Activated T-cell treated with anti-CD3 and anti-CD28 coated beads for 24 hours (primary cell): ENCODE data around the gene HEPN1.
A peak's percentile ranks its signal among the peaks of the same experiment; 100 is the strongest.

Experiments used
- DNase-seq: peaks from one replicate; pipeline ENCODE4 v3.0.0-alpha.2; 2020; ENCODE audit warnings: low read depth

Gene HEPN1

DNA sequence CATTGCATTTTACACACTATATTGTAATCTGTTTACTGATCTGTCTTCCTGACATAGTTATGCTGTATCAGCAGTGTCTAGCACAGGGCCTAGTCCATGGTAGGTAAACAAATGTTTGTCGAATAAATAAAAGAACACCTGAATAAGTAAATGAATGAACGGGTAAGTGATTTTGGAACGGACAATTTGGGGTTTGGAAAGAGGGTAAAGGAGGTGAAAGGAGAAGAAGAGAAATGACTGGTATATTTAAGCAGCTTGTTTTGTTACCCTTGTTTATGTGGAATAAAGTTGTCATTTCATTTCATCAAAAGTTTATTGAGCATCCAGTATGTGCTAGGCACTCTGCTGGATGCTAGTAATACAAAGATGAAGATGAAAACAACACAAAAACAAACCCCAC, at the start of gene HEPN1:
Gene HEPN1, plus strand, starts transcription at position 301 of the 400 bp plus-strand sequence.
- DNase-seq, result no peak

DNA sequence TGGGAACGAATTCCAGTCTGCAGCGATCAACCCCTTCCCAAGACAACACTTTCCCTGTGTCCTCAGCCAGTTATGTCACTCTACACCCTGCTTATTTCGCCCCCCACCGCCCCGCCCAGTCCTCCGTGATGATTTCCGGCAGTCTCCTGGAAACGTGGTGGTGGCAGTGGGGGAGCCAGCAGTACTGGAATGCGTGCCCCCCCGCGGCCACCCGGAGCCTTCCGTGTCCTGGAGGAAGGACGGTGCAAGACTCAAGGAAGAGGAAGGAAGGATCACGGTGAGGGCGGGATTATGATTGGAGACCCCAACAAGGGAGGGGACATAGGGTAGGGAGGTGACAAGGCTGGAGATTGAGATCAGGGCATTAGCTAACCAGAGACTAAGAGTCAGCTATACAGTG, 49.7 kb upstream of the HEPN1 start:
- DNase-seq, result no peak

DNA sequence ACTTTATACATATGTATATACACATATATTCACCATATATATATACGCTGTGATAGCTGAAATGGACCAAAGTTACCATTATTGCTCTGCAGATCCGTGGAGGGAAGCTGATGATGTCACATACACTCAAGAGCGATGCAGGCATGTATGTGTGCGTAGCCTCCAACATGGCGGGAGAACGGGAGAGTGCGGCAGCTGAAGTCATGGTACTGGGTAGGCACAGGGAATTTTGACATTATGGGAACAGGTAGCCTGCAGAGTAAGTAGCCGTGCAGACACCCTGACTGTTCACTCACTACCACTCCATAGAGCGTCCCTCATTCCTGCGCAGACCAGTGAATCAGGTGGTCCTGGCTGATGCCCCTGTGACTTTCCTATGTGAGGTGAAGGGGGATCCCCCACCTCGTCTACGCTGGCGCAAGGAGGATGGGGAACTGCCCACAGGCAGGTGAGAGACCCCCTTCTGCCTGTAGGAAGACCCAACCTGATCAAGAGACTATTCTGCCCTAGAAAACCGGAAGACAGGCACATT, 49.1 kb upstream of the HEPN1 start:
- no peak for DNase-seq

DNA sequence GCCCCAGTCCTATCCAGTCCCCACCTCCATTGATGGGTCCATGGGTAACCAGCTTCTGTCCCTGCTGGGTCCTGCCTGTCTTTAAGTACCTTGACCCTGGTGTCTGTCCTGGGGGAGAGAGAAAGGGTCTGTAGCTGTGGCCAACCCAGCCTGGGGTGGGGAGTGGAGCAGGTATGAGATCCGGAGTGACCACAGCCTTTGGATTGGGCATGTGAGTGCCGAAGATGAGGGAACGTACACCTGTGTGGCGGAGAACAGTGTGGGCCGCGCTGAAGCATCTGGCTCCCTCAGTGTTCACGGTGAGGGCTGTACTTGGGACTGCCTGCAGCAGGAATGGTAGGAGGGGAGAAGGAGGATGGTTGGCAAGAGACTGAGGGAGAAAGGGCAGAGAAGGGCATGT, 48.6 kb upstream of the HEPN1 start:
- DNase-seq, result no peak

DNA sequence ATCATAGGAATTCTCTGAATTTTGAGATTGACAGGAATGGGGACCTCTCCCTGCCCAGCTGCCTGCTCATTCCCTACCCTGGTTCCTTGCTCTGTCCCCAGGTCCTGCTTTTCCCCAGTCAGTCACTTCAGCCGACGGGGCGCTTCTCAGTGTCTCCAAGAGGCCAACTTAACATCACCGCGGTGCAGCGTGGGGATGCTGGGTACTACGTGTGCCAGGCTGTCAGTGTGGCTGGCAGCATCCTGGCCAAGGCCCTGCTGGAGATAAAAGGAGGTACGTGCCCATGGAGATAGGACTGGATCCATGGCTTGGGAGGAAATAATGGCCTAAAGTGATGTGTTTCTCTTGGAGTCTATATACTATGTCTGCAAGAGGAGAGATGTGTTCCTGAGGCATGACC, 46.8 kb upstream of the HEPN1 start:
- DNase-seq, result no peak

DNA sequence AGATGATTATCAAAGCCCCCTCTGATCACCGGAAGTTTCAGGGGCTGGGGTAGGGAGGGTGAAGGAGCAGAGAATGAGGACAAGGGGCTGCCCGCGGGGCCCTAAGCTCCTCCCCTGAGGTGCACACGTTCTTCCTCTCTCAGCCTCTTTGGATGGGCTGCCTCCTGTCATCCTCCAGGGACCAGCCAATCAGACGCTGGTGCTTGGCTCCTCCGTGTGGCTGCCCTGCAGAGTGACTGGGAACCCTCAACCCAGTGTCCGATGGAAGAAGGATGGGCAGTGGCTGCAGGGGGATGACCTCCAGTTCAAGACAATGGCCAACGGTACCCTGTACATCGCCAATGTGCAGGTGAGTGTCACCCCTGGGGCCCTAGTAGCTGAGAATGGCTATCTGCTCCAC, 46.3 kb upstream of the HEPN1 start:
- DNase-seq, result no peak

DNA sequence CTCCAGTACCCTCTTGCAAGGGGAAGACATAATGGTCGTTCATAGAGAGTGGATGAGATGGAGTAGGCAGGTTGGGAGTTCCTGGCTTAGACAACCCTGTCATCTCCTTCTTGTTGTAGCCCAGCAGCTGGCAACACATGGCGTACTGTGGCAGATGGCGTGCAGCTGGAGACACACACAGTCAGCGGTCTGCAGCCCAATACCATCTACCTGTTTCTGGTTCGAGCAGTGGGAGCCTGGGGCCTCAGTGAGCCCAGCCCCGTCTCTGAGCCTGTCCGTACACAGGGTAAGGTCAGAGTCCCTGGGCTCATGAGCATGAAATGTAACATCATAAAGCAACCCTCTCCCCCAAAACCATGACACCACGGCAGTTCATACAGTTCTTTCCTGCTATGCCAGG, 45.1 kb upstream of the HEPN1 start:
- DNase-seq, result no peak

DNA sequence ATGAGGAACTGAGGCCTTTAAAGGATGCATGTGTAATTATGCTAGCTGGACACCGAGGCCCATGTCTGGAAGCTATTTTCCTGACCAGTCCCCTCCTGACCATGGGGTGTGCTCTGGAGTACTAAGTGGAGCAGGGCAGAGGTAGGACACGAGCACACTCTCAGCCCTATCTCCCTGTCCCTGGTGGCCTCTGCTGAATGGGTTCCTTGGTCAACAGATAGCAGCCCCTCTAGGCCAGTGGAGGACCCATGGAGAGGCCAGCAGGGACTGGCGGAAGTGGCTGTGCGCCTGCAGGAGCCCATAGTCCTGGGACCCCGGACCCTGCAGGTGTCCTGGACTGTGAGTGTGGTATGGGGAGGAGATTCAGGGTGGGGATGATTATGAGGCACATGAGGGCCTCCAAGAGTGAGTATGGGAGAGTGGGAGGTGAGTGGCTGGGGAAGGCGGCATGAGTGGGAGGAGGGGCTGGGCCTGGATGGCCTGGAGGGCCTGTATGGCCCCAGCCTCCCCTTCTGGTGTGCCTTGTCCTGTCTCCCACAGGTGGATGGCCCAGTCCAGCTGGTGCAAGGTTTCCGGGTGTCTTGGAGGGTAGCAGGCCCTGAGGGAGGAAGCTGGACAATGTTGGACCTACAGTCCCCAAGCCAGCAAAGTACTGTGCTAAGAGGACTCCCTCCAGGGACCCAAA, 44.3 kb upstream of the HEPN1 start:
- DNase-seq, result no peak

DNA sequence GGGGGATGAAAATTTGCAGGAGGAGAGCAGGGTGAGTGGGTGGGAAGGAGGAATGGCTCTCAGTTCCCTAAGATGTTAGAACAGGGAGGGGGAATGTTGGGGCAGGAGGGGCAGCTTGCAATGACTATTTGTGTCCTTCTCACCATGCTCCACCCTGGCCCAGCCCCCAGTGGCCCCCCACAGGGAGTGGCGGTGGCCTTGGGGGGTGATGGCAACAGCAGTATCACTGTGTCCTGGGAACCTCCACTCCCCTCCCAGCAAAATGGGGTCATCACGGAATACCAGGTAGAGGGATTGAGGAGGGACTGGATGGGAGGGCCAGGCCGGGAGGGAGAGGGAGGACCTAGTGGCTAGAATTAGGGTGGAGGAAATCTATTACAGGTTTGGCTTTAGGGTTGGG, 43.6 kb upstream of the HEPN1 start:
- DNase-seq, result no peak

DNA sequence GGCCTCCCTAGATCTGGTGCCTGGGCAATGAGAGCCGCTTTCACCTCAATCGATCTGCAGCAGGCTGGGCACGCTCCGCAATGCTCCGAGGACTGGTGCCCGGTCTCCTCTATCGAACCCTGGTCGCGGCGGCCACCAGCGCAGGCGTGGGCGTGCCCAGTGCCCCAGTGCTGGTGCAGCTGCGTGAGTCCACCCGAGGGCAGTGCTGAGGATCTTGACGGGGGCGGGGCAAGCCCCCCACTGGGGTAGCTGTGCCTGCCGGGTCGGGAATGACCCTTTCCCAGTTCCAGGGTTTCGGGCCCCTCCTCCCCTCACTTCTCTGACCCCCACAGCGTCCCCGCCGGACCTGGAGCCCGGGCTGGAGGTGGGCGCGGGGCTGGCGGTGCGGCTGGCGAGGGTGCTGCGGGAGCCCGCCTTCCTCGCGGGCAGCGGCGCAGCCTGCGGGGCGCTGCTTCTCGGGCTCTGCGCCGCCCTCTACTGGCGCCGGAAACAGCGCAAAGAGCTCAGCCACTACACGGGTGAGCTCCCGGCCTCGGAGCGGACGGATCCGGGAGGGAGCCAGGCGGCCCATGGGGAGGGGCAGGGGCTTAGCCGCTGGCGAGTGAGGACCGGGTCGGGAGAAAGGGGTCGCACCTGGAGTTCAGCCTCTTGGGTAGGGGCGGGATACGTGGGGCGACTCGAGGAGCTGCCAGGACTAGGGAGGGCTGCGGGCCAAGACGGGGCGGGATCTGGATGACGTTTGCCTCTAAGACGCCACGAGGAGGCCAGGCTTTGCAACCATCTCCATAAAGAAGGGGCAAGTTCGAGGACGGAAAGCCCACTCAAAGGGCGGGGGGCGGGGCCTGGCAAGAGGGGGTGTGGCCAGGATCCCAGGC, 42.9 kb upstream of the HEPN1 start:
- DNase-seq, result peak; percentile 77

DNA sequence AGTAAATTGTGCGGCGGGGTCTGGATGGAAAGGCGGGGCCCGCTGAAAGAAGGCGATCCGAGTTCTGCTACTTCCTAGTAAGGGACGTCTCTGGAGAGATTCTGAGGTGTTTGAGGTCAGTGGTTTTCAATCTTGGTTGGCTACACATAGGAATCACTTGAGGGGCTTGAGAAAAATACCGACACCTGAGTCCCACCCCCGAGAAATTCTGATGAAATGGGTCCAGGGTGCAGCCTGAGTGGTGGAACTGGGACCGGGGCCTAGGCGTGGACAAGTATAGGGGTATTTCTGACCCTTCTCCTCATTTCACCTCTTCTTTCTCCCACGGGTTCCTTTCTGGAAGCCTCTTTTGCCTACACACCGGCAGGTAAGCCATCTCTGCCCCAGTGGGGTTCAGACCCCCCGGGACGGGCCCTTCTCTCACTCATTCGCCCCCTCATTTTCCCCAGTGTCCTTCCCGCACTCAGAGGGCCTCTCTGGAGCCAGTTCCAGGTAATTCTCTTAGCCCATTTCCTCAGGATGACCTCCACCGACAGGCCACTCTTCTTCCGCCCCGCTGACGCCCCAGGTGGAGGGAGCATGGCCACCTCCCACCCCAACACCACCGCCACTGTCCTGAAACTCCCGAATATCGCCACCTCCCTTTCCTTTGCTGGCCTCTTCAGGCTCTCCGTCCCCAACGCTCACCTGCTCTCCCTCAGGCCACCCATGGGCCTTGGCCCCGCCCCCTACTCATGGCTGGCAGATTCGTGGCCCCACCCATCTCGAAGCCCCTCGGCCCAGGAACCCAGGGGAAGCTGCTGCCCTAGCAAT, 42.0 kb upstream of the HEPN1 start:
- no peak for DNase-seq

DNA sequence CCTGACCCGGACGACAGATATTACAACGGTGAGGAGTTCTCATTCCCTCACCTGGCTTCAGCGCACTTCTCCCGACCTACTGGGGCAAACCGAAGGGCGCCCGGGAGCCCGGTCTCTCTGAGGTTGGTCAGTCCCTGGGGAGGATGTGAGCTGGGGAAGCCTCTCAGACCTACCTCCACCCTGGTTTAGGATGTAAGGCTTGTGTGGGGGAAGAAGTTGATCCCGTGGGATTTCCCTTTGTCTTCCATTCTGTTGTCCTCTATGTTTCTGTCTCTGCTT, 41.5 kb upstream of the HEPN1 start:
- DNase-seq, result no peak

DNA sequence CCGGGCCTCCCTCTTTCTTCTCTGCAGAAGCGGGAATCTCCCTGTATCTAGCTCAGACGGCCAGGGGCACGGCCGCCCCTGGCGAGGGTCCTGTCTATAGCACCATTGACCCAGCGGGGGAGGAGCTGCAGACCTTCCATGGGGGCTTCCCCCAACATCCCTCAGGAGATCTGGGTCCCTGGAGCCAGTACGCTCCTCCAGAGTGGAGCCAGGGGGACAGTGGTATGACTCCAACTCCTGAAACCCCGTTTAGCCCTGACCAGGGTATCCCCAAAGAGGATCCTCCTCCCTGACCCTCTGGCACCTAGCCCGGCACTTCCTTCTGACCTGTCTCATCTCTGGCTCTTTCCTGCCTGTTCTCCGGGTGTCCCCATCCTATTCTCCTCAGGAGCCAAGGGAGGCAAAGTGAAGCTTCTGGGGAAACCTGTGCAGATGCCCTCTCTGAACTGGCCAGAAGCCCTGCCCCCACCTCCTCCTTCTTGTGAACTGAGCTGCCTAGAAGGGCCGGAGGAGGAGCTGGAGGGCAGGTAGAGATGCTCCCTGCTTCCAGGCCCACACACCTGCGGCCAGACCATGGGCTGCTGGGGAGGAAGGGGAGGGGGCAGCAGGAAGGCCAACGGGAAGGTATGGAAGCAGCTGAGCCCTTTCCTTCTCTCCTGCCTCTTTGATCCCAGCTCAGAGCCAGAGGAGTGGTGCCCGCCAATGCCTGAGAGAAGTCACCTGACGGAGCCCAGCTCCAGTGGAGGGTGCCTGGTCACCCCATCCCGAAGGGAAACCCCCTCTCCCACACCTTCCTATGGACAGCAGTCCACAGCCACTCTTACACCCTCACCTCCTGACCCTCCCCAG, 40.9 kb upstream of the HEPN1 start:
- DNase-seq, result no peak

DNA sequence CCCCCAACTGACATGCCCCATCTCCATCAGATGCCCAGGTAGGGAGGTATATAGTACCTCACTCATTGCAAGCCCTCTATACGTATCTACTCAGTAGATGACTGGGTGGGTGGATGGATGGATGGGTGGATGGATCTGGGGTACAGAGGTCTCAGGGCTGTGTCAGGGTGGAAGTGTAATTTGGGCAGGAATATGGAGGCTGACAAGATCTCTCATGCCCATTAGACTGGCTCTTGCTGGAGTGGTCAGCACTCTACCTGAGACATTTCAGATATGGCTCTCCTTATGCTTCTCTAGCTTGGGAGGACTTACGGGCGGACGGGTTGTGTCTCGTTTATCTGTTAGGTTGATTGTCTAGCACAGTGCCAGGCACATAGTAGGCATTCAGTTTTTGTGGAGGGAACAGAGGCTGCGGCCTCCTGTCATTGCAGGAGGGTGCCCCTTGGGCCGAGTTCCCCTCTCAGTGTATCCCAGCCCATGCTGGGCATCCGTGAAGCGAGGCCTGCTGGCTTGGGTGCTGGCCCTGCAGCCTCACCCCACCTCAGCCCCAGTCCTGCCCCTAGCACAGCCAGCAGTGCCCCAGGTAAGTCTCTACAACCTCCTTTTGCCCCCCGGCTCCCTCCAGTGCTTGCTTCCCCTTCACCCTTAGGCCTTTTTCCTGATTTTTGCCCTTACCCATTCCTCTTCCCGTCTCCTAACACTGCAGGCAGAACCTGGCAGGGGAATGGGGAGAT, 40.1 kb upstream of the HEPN1 start:
- DNase-seq, result no peak

DNA sequence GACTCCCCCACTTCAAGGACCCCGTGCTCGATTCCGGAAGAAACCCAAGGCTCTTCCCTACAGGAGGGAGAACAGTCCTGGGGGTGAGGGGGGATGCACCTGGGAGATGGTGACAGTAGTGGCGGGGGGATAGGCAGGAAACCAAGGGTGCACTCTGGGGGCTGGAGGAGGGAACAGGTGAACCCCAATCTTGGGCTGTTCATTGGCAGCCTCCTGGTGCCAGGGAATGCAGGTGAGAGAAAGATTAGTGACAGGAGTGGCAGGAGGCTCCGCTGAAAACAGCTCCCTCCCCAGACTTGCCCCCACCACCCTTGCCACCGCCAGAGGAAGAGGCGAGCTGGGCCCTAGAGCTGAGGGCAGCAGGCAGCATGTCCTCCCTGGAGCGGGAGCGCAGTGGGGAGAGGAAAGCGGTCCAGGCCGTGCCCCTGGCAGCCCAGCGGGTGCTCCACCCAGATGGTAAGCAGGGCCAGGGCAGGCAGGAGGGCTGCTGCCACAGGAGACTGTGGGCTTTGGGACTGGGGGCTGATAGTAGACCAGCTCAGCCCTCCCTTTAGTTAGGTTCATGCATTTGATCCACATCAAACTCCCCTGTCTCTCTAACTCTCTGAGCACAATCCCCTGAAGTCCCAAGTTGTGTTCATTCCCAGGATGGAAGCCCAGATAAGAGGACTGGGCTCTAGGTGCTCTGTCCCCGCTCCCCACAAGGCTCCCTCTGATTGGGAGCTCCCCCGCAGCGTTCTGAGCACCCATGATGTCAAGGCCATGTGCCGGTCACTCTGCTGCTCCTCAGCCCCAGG, 39.4 kb upstream of the HEPN1 start:
- no peak for DNase-seq

DNA sequence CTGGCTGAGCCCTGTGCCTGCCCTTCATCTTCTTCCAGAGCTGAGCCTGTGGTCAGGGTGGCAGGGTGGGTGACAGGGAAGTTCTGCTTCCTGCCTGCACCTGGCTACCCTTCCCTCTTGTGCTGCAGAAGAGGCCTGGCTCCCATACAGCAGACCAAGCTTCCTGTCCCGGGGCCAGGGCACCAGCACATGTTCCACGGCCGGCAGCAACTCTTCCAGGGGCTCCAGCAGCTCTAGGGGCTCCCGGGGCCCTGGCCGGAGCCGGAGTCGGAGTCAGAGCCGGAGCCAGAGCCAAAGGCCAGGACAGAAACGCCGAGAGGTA, 38.8 kb upstream of the HEPN1 start:
- DNase-seq, result no peak

DNA sequence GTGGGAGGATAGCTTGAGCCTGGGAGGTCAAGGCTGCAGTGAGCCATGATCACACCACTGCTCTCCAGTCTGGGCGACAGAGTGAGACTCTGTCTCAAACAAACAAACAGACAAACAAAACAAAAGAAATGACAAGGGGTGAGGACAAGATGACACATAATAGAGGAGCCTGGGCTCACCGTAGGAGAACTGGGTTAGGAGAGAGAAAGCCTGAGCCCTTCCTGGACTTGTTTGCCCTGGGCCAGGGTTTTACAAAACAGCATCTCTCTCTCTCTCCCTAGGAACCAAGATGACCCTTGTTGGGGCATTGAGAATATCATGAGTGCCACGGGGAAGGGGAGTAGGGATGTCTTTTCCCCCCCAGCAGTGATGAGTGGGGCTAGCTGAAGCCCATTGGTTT, 38.1 kb upstream of the HEPN1 start:
- DNase-seq, result no peak

DNA sequence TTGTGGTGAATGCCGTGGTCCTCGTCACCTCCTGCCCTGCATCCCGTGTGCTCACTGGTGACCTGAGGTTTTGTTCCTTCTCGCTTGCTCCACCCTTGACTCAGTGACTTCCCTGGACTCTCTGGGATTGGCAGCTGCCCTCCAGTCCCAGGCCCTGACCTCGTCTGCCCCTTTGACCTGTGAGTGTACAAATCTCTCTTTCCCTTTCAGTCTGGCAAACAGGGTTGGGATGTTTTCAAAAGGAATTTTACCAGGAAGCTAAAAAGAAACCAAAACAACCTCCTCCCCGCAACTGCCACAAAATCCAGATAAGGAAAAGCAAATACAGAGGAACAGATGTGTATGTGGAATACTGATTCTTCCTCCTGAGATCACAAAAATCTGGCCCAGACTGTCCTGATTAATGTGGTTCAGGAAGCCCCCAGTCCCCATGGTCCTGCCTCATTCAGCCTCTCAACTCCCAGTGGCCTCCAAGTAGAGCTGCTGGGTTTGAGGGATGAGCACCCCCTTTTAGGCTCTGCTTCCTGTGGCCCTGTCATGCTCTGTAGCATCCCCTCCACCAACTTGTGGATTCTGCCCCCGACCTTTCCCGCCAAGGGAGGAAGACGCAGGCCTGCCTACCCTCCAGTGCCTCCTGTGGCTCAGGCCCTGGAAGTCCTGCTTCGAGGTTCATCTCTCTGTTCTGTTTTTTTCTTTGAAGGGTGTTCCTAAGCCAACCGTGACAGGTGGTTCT, 36.5 kb upstream of the HEPN1 start:
- no peak for DNase-seq

DNA sequence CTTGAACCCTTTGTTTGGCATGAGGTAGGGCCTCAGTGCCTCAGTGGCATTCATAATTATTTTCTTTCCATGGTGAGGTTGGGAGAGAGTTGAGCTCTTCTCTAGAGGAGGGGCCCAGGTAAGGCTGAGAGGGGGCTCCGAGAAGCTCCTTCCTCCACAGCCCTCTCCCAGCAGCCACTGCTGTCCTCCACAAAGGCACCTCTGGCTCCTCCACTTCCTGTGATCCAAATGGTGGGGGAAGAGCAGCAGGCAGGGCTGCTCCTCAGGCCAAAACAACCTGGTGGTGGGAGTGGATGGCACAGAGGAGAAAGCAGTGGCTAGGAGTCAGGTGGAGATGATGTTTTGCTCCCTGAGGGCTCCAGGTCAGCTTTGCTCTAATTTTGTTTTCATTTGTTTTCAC, 34.7 kb upstream of the HEPN1 start:
- DNase-seq, result no peak
